Measurements from ENCODE around the gene SUGCT.

The SUGCT gene

DNA sequence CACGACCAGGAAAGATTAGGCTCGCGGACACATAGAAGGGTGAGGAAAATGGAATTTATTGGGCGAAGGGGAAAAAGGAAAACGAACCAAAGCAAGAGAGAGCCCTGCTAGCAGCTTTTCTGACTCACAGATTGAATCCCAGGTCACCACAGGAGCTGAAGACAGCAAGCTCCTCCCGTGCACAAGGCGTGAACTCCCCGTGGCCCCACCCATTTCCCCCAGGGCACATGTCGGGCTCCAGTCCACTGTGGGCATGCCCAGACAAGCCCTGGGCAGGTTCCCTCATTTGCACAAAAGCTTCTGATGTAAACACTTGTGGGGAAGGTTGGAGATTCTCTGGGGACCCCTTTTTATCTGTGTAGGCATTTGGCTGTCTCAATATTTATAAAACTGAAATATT, 582.4 kb downstream of the SUGCT start:
- no peak overlapping the region for H3K4me3 ChIP-seq (replicated peaks; ENCODE audit: low read depth, low read length)
- DNase-seq (ENCODE audit: extremely low read depth, low read depth), result peak; percentile 93
- TF ChIP-seq, protein P1, sequence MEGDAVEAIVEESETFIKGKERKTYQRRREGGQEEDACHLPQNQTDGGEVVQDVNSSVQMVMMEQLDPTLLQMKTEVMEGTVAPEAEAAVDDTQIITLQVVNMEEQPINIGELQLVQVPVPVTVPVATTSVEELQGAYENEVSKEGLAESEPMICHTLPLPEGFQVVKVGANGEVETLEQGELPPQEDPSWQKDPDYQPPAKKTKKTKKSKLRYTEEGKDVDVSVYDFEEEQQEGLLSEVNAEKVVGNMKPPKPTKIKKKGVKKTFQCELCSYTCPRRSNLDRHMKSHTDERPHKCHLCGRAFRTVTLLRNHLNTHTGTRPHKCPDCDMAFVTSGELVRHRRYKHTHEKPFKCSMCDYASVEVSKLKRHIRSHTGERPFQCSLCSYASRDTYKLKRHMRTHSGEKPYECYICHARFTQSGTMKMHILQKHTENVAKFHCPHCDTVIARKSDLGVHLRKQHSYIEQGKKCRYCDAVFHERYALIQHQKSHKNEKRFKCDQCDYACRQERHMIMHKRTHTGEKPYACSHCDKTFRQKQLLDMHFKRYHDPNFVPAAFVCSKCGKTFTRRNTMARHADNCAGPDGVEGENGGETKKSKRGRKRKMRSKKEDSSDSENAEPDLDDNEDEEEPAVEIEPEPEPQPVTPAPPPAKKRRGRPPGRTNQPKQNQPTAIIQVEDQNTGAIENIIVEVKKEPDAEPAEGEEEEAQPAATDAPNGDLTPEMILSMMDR (IDR thresholded peaks at IDR 0.05; ENCODE audit: low read depth, low read length, missing control alignments), result no peak

DNA sequence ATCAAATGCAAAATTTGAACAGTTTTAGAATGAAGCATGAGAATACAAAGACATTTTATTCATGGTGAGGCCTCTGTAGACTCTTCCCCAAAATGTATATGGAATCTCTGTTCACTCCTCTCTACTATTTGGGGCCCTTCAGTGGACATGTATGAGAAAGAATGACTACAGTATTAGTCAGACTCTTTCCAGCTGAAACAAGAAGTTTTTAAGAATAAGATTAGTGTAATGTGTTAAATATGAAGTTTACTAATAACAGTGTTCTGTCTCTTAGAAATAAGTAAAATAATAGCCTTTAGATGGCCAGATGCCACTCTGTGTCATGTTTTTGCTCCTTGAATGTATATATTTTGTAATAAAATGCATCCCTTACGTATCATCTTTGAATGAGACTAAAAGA, 585.6 kb downstream of the SUGCT start:
- no peak for DNase-seq (ENCODE audit: extremely low read depth, low read depth)
- TF ChIP-seq, protein P1 (IDR thresholded peaks at IDR 0.05; ENCODE audit: low read depth, low read length, missing control alignments), result no peak
- H3K4me3 ChIP-seq (replicated peaks; ENCODE audit: low read depth, low read length), result no peak overlapping the region

DNA sequence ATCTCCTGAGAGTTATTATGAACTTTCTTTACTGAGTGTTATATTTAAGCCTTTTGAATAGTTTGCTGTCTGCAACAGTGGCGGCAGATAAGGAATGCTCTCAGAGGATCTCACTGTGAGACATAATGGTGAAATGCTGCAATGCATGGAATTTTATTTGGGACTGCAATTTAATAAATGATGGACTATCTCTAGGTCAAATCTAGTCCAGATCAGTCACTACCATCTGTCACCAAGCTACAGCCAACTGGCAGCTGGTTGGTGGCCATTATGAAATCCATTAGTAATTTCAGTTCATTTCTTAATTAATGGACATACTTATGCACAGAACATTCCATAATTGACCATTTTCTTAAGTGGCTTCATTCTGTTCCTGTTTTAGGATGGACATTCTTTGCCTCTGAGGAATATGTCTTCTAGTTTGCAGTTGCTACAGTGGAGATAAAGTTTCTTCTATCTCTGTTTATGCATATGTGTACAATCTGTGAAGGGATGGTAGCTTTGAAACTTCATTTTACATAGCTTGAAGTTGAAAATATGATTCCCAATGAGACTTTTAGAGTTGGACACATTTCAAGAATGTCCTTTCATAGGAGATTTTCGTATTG, 586.6 kb downstream of the SUGCT start:
- TF ChIP-seq, protein P1 (IDR thresholded peaks at IDR 0.05; ENCODE audit: low read depth, low read length, missing control alignments), result no peak
- DNase-seq (ENCODE audit: extremely low read depth, low read depth), result no peak
- no peak overlapping the region for H3K4me3 ChIP-seq (replicated peaks; ENCODE audit: low read depth, low read length)

DNA sequence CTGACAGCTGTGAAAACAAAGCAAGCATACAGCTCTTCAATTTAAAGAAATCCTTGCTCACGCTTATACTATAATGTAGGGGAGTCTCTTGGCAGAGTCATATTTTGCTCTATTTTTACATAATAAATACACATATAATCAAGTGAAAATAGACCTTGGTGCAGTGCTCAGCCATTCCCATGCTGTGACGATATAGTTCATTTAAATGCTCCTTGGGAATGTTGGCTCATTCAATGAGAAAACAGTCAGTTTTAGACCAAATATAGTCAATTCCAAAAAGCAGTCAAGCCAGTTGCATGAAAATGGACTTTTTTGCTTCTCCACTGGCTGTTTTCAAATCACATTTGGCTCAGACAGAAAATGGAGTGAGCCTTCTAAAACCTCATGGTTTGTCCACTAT, 587.4 kb downstream of the SUGCT start:
- no peak for DNase-seq (ENCODE audit: extremely low read depth, low read depth)
- TF ChIP-seq, protein P1 (IDR thresholded peaks at IDR 0.05; ENCODE audit: low read depth, low read length, missing control alignments), result no peak
- H3K4me3 ChIP-seq (replicated peaks; ENCODE audit: low read depth, low read length), result no peak overlapping the region

DNA sequence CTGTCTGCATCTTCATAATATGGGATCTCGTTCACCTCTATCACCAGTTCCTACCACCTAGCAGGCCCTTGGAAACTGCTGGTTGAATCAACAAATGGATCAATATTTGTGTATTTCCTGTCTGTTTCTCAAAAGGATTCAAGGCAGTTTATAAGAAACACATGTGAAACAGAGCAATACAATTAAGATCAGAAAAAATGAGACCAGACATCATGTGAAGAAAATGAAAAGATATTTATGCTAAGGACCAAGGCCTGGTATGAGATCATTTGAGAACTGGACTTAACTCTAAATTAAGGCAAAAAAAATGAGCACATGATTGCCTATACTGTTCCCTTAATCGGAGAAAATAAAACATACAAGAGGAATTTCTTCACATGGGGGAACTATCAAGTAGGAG, 589.0 kb downstream of the SUGCT start:
- TF ChIP-seq, protein P1 (IDR thresholded peaks at IDR 0.05; ENCODE audit: low read depth, low read length, missing control alignments), result no peak
- DNase-seq (ENCODE audit: extremely low read depth, low read depth), result no peak
- no peak overlapping the region for H3K4me3 ChIP-seq (replicated peaks; ENCODE audit: low read depth, low read length)

DNA sequence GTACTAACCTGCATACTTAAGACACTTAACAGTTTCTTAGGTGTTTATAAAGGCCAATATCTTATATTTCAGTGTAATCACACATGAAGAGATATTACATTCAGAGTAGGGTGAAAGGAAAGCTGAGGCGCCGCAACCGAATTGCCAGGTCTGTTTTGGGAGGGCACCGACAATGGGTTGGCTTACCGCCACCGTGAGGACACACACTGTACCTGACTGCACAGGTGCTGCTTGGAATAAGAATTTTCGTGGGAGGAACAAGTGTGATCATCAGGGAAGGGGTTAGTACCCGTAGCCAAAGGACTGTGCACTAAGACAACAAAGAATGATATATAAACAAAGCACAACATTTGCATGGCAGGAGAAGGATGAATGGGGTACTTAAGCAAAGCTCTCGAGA, 591.8 kb downstream of the SUGCT start:
- TF ChIP-seq, protein P1 (IDR thresholded peaks at IDR 0.05; ENCODE audit: low read depth, low read length, missing control alignments), result no peak
- no peak for DNase-seq (ENCODE audit: extremely low read depth, low read depth)
- no peak overlapping the region for H3K4me3 ChIP-seq (replicated peaks; ENCODE audit: low read depth, low read length)

DNA sequence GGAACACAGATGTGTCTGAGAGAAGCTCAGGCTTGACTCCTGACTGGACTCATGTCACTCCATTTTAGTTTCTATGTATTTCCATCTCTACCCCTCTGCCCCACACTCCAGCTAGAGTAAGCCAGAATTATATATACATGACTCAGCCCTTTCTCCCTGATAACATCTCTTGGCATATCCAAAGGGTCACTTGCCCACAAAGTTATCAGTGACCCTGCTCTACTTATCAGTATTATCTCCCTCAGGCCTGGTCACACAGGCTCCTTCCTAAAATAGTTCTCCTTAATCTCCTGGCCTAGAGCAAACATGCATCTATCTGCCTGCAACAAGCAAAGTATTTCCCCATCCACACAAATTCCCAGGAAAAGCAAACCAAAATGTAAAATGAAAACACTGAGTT, 598.3 kb downstream of the SUGCT start:
- no peak for DNase-seq (ENCODE audit: extremely low read depth, low read depth)
- no peak overlapping the region for H3K4me3 ChIP-seq (replicated peaks; ENCODE audit: low read depth, low read length)
- TF ChIP-seq, protein P1 (IDR thresholded peaks at IDR 0.05; ENCODE audit: low read depth, low read length, missing control alignments), result no peak
